Left forelimb (tissue), 1 donor: Measurements from ENCODE around the gene FADS1.

ENCODE experiments used
- DNase-seq: peaks from one replicate; pipeline ENCODE4 v3.0.0-alpha.2; 2018; ENCODE audit warnings: low spot score

FADS1 gene

DNA sequence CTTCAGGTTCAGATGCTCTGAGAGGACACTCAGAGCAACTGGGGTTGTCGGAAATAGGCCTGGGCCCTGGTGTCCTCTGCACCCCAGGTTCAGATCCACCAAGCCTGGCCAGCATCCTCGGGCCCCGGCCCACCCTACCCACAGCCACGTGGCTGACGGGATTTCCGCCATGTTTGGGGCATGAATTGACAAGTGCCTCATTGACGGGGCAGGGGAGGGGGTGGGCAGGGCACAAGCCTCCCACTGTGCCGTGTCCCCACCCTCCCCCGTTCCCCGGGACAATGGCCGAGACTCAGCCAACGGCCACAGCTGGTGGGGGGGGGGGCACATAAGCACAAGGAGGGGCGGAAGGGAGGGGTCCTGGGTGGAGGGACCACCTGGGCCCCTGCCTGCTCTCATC lies 55.9 kb downstream of the FADS1 start:
- DNase-seq, result no peak

- DNase-seq, result no peak
Observed at GRCh38 chr11:61757213-61757862, 59.5 kb downstream of the FADS1 start.

DNA sequence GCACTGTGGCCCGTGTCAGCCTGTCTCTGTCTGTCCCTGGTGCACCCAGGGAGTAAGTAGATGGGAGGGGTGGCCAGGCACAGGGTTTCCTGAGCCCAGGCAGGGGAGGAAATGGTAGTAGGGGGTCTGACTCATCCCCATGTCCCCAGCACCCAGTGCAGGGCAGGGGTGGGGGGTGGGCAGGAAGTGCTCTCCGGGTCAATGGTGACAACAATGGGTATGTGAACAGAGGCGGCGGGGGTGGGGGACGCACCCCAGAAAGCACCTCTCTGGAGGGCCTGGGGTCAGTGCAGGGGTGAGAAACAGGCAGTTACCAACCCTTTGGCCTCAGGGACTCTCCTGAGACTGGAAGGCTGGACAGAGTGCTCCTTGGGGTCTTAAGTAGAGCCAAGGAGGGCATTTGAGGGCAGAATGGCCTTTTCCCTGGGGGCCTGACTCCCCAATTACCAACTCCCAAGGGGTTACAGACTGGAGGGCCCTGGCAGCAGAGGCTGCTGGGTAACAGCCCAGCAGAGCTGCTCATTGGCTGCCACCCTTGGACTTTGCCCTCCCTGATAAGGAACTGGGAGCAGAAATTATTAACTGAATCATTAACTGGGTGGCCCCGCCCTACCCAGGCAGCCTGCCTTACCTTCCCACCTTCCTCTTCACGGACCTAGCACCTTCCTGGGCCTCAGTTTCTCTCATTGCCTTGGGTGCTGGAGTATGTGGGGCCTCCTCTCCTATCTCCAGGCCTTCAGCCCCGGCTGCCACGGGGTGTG lies 60.2 kb downstream of the FADS1 start:
- no peak for DNase-seq

- no peak for DNase-seq
Observed at GRCh38 chr11:61756147-61756451, 60.7 kb downstream of the FADS1 start.

DNA sequence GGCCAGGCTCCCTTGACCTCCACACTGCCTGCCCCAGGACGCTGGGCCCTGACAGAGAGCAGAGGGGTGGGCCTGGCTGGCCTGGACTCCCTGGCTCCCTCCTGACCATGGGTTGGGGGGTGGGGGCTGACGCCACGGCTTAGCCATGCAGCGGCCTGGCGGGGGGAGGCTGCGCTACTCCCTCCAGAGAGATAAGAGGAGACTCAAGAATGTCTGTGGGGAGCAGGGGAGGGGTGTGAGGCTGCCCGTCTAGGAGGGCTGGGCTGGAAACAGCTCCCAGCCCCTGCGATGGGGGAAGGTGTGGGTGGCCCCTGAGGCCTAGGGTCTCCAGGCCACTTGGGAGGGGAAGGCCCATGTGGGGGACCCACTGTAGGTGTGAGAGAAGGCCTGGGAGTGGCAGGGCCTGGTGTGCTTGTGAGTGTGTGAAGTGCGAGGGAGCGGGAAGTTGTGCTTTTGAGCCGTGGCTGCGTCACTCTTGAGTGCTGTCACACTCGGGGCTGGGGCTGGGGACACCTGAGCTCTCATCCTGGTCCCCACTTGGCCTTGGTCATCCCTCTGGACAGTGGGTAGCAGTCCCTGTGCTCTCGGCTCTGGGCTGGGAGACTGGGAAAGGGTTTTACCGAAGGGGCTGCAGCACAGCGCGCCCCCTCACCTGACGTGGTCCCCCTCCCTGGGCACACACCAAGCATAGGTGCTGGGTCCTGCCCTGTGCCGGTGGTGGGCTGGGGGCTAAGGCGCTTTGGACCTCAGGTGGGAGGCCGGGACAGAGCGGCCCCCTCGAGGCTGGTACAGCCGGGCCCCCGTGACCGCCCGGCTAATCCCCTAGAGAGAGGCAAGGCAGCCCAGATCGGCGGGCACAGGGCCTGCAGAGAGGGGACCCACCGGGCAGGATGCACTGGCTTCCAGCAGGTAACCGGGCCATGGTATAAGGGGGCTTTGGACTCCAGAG lies 62.0 kb downstream of the FADS1 start:
- DNase-seq, result no peak

DNA sequence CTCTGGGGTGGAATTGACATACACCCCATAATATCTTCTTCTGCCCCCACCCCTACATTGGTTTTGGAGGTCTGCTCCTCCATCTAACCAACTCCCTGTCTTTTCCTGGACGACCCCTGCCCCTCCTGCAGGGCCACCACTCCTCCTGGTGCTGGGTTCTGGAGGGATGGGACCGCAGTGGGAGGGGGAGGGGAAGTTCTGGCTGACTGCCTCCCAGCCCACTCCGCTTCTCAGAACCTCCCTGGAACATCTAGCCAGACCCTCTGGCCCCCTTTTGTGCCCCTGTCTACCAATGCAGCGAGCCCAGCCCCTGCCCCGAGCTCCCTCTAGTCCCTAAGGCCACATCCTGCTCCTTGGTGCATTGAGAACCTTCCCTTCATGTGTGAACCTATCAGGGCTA lies 63.1 kb downstream of the FADS1 start:
- DNase-seq, result no peak

DNA sequence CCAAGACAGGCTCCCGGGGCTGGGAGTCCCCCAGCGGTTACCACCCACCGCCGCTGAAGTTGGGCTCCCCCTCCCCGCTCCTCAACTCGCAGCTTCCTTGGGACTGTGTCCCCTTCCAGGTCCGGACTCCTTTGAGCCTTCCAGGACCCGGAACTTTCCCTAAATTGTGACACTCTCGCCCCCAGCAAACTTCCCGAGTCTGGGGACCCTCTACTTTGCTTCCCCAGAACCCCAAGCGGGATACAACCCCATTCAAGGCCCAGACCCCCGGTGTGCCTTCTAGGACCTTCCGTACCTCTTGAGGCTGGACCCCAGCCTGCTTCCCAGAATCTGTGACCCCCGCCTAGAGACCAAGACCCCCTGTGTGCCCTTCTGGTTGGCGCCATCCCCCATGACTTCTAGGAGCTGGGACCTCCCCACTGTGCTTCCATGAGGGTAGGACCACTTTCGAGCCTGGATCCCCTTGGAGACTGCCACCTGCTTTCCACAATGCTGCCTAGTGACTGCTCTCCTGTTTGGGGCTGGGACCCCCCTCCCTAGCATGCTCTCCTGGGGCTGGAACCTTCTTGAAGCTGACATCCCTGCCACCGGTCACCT lies 63.8 kb downstream of the FADS1 start:
- no peak for DNase-seq

DNA sequence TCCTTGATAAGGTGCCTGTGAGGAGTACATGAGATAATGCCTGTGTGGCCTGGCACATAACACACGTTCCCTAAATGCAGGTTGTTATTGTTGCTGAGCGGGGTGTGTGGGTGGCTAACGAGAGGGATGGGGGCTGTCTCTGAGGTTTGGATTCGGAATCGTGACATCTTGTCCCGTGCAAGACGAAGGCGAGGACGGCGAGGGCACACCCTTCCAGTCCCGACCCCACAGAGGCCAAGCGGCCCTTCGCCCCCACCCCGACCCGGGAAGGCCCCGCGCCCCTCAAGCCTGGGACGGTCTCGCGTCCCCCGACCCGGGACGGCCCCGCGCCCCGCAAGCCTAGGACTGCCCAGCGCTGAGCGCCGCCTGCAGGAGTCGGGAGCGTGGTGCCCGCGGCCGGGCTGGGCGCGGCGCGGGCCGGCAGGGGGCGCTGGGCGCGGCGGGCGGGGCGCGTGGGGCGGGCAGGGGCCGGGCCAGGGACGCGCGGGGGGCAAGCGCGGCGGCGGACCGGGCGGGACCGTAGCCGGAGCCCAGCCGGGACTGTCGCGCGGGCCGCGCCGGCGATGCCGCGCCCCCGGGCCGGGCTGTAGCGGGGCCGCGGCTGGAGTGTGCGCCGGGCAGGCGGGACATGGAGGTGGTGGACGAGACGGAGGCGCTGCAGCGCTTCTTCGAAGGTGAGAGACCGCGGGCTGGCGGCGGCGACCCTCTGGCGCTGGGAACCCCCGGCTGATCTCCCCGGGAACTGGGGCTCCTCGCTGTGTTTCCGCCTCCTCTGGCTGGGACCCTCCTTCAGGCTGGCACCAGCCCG lies 64.5 kb downstream of the FADS1 start, which contains the start of gene MYRF:
Gene MYRF, plus strand, starts transcription at position 520 of the 808 bp plus-strand sequence. Its CDS starts 109 bp downstream, at position 629.
- peak; percentile 77 for DNase-seq

DNA sequence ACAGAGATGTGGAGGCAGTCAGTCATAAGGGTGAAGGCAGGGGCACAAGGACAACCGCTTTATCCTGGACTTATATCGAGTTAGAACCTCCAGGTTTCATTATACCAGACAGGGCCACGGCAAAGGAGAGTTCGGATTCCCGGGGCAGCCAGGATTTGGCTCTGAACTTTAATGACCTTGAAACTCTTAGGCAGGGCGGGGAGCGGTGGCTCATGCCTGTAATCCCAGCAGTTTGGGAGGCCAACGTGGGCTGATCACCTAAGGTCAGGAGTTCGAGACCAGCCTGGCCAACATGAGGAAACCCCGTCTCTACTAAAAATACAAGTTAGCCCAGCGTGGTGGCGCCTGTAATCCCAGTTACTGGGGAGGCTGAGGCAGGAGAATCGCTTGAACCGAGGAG lies 65.4 kb downstream of the FADS1 start:
- DNase-seq, result no peak

GRCh38 chr11:61750631-61751273 lies 66.1 kb downstream of the FADS1 start:
- DNase-seq, result no peak
